NB4 (cell line): ENCODE measurements around the gene CCDC149.

Experiments used
- DNase-seq: peaks from one replicate; pipeline ENCODE4 v3.0.0; 2010; ENCODE audit warnings: low read depth
- H3K4me3 ChIP-seq: one replicate; pipeline ENCODE4 v1.5.1; 2011; ENCODE audit warnings: mild to moderate bottlenecking, low read depth, low read length, moderate library complexity
- MYC ChIP-seq: IDR thresholded peaks from 2 replicates; pipeline ENCODE4 v1.6.1; 2011; ENCODE audit warnings: low read depth, low read length
- POLR2A ChIP-seq: IDR thresholded peaks from 2 replicates; pipeline ENCODE4 v1.6.1; 2011; ENCODE audit warnings: mild to moderate bottlenecking; ENCODE audit not compliant: insufficient read length; ENCODE audit errors: extremely low read depth
- TF ChIP-seq, protein P1 (sequence below): IDR thresholded peaks from one replicate; pipeline ENCODE4 v1.5.1; 2012; ENCODE audit warnings: low read depth, low read length
- TF ChIP-seq, protein P2 (sequence below): IDR thresholded peaks from 2 replicates; pipeline ENCODE4 v1.6.1; 2011; ENCODE audit warnings: low read depth, low read length

The CCDC149 gene

DNA sequence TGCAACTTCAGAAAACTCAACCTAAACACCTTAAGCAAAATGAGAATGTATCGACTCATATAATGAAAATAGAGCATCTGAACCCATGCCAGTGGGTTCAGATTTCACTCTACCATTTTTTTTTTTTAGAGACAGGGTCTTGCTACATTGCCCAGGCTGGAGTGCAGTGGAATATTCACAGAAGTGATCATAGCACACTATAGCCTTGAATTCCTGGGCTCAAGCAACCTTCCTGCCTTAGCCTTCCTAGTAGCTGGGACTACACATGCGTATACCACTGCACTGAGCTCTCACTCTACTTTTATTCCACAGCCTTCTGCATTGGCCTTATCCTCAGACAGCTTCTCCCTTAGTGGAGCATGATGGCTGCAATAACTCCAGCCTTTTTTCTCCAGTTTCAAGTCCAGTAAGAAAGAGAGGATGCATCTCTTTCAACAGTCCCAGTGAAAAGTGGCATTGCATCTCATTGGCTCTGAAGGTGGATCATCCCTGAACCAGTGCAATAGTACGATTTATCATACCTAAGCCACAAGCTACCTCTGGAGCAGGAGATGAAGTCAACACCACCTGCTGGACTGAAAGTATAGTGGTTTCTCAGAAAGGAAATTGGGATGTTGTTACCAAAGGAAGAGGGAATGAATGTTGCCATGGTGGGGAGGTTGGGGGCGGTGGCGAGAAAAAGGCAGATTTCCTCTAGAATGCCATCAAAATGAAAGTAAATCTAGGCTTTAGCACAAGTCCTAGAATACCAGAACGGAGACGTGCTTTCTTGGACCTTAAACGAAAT lies 119.4 kb downstream of the CCDC149 start:
- TF ChIP-seq, protein P1, sequence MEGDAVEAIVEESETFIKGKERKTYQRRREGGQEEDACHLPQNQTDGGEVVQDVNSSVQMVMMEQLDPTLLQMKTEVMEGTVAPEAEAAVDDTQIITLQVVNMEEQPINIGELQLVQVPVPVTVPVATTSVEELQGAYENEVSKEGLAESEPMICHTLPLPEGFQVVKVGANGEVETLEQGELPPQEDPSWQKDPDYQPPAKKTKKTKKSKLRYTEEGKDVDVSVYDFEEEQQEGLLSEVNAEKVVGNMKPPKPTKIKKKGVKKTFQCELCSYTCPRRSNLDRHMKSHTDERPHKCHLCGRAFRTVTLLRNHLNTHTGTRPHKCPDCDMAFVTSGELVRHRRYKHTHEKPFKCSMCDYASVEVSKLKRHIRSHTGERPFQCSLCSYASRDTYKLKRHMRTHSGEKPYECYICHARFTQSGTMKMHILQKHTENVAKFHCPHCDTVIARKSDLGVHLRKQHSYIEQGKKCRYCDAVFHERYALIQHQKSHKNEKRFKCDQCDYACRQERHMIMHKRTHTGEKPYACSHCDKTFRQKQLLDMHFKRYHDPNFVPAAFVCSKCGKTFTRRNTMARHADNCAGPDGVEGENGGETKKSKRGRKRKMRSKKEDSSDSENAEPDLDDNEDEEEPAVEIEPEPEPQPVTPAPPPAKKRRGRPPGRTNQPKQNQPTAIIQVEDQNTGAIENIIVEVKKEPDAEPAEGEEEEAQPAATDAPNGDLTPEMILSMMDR: no peak
- no peak for TF ChIP-seq MYC
- no peak for TF ChIP-seq POLR2A
- TF ChIP-seq, protein P2, sequence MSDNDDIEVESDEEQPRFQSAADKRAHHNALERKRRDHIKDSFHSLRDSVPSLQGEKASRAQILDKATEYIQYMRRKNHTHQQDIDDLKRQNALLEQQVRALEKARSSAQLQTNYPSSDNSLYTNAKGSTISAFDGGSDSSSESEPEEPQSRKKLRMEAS: no peak
- H3K4me3 ChIP-seq: no peak overlapping the region
- DNase-seq: no peak

DNA sequence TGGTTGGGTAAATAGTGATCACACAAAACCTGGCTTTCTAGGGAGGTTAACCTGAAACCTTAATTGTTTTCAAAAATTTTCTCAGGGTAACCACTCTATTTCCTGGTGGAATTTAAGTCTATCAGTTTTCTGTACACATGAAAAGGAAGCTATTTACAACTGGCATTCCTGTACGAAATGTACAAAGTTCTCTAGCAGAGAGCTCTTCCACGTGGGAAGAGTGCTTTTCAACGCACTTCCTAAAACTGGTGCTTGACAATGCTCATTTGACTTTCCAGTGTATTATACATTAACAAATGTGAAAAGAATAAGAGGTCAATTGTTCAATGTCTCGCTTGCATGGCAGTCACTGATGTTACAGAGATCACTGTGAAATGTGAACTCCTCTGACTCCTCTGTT lies 120.3 kb downstream of the CCDC149 start:
- H3K4me3 ChIP-seq: no peak overlapping the region
- DNase-seq: no peak
- TF ChIP-seq, protein P1: no peak
- TF ChIP-seq MYC: no peak
- no peak for TF ChIP-seq POLR2A
- TF ChIP-seq, protein P2: no peak

DNA sequence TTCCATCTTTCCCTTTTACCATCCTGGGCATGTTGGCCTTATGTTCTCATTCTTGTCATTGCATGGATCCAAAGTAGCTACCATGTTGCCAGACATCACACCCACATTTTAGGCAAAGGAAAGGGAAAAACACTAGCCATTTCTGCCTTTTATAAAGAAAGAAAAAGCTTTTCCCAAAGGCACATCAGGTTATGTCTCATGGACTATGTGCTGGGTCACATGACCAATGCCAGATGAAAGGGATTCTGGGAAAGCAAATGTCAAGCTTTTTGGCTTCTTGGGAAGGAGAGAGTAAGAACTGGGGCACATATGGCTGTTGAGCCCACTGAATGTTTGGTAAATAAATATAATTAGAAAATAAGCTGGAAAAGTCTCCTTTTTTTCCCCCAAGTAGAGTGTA lies 121.8 kb downstream of the CCDC149 start:
- no peak for DNase-seq
- H3K4me3 ChIP-seq: no peak overlapping the region
- TF ChIP-seq, protein P1: no peak

DNA sequence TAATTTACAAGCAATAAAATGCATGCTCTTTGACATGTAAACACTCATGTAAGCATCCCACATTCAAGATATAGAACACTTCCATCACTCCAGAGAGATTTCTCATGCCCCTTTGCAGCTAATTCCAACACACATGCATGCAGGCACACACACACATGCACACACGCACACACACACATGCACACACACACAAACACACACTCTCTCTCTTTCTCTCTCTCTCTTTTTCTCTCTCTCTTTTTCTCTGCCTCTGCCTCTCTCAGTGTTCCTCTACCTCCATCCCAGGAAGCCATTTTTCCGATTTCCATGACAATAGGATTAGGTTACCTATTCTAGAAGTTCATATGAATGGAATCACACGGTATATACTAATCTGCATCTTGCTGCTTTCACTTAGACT lies 129.3 kb downstream of the CCDC149 start:
- TF ChIP-seq, protein P1: no peak
- TF ChIP-seq POLR2A (no peak), MYC (no peak)
- TF ChIP-seq, protein P2: no peak
- no peak overlapping the region for H3K4me3 ChIP-seq
- no peak for DNase-seq

DNA sequence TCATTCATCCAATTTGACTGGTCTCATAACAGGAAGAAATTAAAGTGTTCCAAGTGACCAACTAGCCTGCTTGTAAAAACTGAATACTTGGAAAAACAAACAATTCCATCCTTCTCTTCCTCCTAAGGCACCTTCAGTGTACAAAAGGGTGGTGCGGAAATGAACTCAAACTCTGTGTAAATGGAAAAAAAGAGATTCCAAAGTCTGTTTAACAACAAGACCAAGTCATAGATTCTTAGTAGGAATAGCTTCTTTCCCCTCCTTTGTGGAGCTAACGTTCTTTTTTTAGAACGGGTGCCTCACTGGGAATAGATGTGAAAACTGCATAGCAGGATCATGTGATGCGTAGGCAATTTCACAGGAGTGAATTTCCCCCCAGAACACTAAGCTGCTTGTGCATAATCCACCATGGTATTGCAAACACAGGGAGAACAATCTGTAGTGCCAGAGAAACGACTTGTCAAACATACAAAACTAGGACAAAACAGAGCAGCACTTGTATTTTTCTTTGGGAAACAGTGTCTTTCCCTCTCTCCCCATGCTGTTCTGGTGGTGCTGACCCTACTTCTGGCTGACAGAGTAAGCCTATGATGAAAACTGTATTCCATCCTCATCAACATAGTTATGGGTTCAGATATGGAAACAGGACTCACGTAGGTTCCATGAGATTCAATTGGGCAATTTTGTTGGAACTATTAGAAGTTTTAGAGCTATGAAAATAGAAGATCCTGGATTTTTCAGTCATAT lies 130.7 kb downstream of the CCDC149 start:
- no peak for DNase-seq
- no peak overlapping the region for H3K4me3 ChIP-seq
- TF ChIP-seq, protein P2: no peak
- TF ChIP-seq MYC (no peak), POLR2A (no peak)
- TF ChIP-seq, protein P1: no peak
